Suprapubic skin (tissue), 4 donors: ENCODE measurements around the gene TRPM6. TPM values are rescaled to one million over a fixed set of nuclear protein-coding genes. Genes with fewer than 3 reads are reported as not detected.
"Not testable (repeated sequence)": the region's sequence is repeated elsewhere in the genome, so short reads cannot be mapped to it uniquely, and the experiment has no call there.

Experiments
- DNase-seq, 2 donors: peaks; one replicate each; pipeline ENCODE4 v3.0.0-alpha.2; 2019; ENCODE audit warnings: low spot score in 2 of 2
- H3K27ac ChIP-seq: fragments of 200-600 bp; sonication (generic); one replicate; pipeline ENCODE4 v1.5.1; 2019
- H3K27me3 ChIP-seq: fragments of 200-600 bp; sonication (generic); one replicate; pipeline ENCODE4 v1.5.1; 2019
- H3K36me3 ChIP-seq: fragments of 200-600 bp; sonication (generic); one replicate; pipeline ENCODE4 v1.5.1; 2019
- H3K4me1 ChIP-seq: fragments of 200-600 bp; sonication (generic); one replicate; pipeline ENCODE4 v1.5.1; 2019
- H3K4me3 ChIP-seq: fragments of 200-600 bp; sonication (generic); one replicate; pipeline ENCODE4 v1.5.1; 2019; ENCODE audit warnings: mild to moderate bottlenecking
- H3K9me3 ChIP-seq: fragments of 200-600 bp; sonication (generic); one replicate; pipeline ENCODE4 v1.5.1; 2019
- CTCF ChIP-seq, 2 donors: fragments of 200-600 bp in 1 of 2; fragments of 450-650 bp in 1 of 2; sonication (generic) in 1 of 2; IDR thresholded peaks; one replicate each; pipeline ENCODE4 v1.5.1; 2016 to 2019; ENCODE audit warnings: antibody characterized with exemption in 2 of 2, mild to moderate bottlenecking in 1 of 2, moderate library complexity in 1 of 2
- EP300 ChIP-seq: sonication (generic); formaldehyde crosslinking; IDR thresholded peaks from one replicate; pipeline ENCODE4 v1.6.1; 2017; ENCODE audit warnings: antibody characterized with exemption
- POLR2A ChIP-seq, 2 donors: fragments of 450-650 bp; IDR thresholded peaks; one replicate each; pipeline ENCODE4 v1.6.1; 2017; ENCODE audit warnings: antibody characterized with exemption in 2 of 2, mild to moderate bottlenecking in 2 of 2, moderate library complexity in 2 of 2
- POLR2AphosphoS5 ChIP-seq, 3 donors: sonication (generic); formaldehyde crosslinking; IDR thresholded peaks; one replicate each; pipeline ENCODE4 v1.6.1; 2017; ENCODE audit warnings: antibody characterized with exemption in 3 of 3
- whole genome bisulfite sequencing: methylation state at CpG from one replicate; pipeline ENCODE4 v1.1.5; 2018; 5-methylcytosine and 5-hydroxymethylcytosine counted together
- total RNA-seq, 4 donors: library from RNA; depleted of rRNA; stranded (reverse); fragments of >200 nt; gene quantifications; one replicate each; pipeline ENCODE4 v1.1.0, GENCODE V29; 2016

TRPM6 gene
- total RNA-seq, 4 donors from 2014 or later, result 0.53 to 1.6 (median 1.0) TPM

DNA sequence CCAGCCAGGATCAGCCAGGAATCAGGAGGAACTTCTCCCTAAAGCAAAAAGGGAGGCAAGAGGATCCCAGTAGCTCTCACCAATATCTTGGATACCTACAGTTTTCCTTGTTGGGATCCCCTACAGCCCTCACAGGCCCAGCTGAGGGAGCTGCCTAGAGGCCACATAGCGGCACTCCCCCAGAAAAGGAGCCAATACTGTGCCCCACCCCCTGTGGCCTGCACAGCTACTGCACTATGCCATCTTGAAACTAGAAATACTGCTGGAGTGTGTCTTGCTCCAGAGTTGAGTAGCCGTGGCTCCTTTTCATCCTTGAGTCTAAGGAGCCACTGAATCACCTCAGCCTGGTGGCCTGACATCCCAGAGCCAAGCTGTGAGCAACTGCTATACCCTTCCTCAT is 22.3 kb upstream of the TRPM6 start:
- no peak for TF ChIP-seq POLR2A (IDR thresholded peaks at IDR 0.05)
- TF ChIP-seq CTCF (IDR thresholded peaks at IDR 0.05), result no peak
- no peak for TF ChIP-seq POLR2AphosphoS5 (IDR thresholded peaks at IDR 0.05)
- TF ChIP-seq EP300, result no peak
- no peak for DNase-seq
- Histone ChIP-seq H3K36me3 (no peaks in the 10 kb centered on the region), H3K27ac (no peak overlapping the region), H3K27me3 (peaks cover 4% of the 10 kb centered on the region), H3K4me3 (no peak overlapping the region), H3K9me3 (no peaks in the 10 kb centered on the region), H3K4me1 (no peaks in the 10 kb centered on the region)
- 89% methylated on average over 2 of the region's 2 CpGs for WGBS

DNA sequence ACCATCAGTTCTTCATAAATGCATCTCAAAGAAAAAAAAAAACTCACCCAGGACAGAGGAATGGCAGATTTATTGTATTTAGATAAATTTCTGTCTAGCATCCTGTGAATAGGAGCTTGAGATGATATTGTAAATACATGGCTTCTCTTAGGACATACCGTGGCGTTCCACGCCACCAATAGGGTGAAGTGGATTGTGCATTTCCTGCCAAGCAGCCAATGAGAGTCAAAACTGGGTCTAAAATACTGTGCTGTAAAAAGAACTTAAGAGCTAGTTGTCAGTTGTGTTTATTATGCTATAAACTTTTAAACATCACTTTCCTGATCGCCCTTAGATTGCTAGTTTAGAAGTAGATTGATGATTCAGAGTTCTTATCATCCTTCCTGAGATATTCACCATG is 20.9 kb upstream of the TRPM6 start:
- Histone ChIP-seq H3K27me3 (peaks cover 4% of the 10 kb centered on the region), H3K27ac (no peak overlapping the region), H3K36me3 (no peaks in the 10 kb centered on the region), H3K4me1 (no peaks in the 10 kb centered on the region), H3K4me3 (no peak overlapping the region), H3K9me3 (no peaks in the 10 kb centered on the region)
- 87% methylated on average over 4 of the region's 4 CpGs for WGBS
- TF ChIP-seq CTCF (IDR thresholded peaks at IDR 0.05) (no peak), POLR2AphosphoS5 (IDR thresholded peaks at IDR 0.05) (no peak), POLR2A (IDR thresholded peaks at IDR 0.05) (no peak), EP300 (no peak)
- DNase-seq, result no peak

- no peak overlapping the region for H3K27ac ChIP-seq
- DNase-seq, result no peak
- WGBS, result 85% methylated on average over 3 of the region's 3 CpGs
- no peaks in the 10 kb centered on the region for H3K36me3 ChIP-seq
- no peak overlapping the region for H3K4me3 ChIP-seq
- H3K9me3 ChIP-seq, result no peaks in the 10 kb centered on the region
- H3K4me1 ChIP-seq, result no peaks in the 10 kb centered on the region
- H3K27me3 ChIP-seq, result peaks cover 4% of the 10 kb centered on the region
- TF ChIP-seq EP300 (no peak), CTCF (IDR thresholded peaks at IDR 0.05) (no peak), POLR2A (IDR thresholded peaks at IDR 0.05) (no peak), POLR2AphosphoS5 (IDR thresholded peaks at IDR 0.05) (no peak)
Measured at GRCh38 chr9:74907085-74907484, 19.4 kb upstream of the TRPM6 start.

- TF ChIP-seq POLR2A (IDR thresholded peaks at IDR 0.05) (no peak), POLR2AphosphoS5 (IDR thresholded peaks at IDR 0.05) (no peak), EP300 (no peak), CTCF (IDR thresholded peaks at IDR 0.05) (no peak)
- Histone ChIP-seq H3K27me3 (peaks cover 3% of the 10 kb centered on the region), H3K4me3 (no peak overlapping the region)
Measured at GRCh38 chr9:74901001-74901400, 13.3 kb upstream of the TRPM6 start.

GRCh38 chr9:74888449-74888848 is 728 bp upstream of the TRPM6 start:
- H3K9me3 ChIP-seq, DNase-seq, H3K4me3 ChIP-seq, H3K36me3 ChIP-seq, H3K27me3 ChIP-seq, H3K27ac ChIP-seq: not testable (repeated sequence)
- H3K4me1 ChIP-seq, result peaks cover 14% of the 10 kb centered on the region
- 91% methylated on average over 3 of the region's 3 CpGs for WGBS

More at GRCh38 chr9:74901001-74901400, 13.3 kb upstream of the TRPM6 start:
- Histone ChIP-seq H3K9me3 (no peaks in the 10 kb centered on the region), H3K27ac (no peak overlapping the region), H3K4me1 (no peaks in the 10 kb centered on the region), H3K36me3 (no peaks in the 10 kb centered on the region)
- DNase-seq, result no peak

GRCh38 chr9:74887981-74888370 is 255 bp upstream of the TRPM6 start:
- H3K9me3 ChIP-seq, result no peaks in the 10 kb centered on the region
- 51% methylated on average over 4 of the region's 4 CpGs for WGBS
- H3K27ac ChIP-seq, result no peak overlapping the region
- no peaks in the 10 kb centered on the region for H3K27me3 ChIP-seq
- no peak for DNase-seq
- no peak for TF ChIP-seq POLR2A (IDR thresholded peaks at IDR 0.05)
- H3K36me3 ChIP-seq, result no peaks in the 10 kb centered on the region
- H3K4me3 ChIP-seq, result peak overlapping the region; percentile 70
- peaks cover 14% of the 10 kb centered on the region for H3K4me1 ChIP-seq
